Ovary (tissue), 1 donor: ENCODE data around the gene SNAP23.

Source experiments
- EP300 ChIP-seq: sonication (generic); formaldehyde crosslinking; IDR thresholded peaks from one replicate; pipeline ENCODE4 v1.6.1; 2017; ENCODE audit warnings: antibody characterized with exemption
- POLR2A ChIP-seq: fragments of 450-650 bp; IDR thresholded peaks from one replicate; pipeline ENCODE4 v1.6.1; 2017; ENCODE audit warnings: antibody characterized with exemption, mild to moderate bottlenecking, moderate library complexity

DNA sequence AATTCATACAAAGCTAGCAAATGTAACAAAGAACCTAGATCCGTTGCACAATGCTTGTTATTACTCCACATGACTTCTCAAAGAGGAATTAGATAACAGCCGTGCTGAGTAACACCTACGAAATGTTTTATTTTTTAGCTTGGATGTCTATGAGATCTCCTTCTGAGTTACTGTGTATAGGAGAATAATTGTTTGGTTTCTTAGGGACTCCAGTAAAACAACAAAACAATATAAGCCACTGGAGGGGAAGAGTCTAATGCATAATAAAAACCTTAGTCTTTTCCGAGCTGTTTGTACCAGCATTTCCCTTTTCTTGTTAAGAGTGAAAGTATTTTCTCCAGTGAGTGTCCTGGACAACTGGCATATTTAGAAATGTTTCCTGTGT lies 15.6 kb downstream of the SNAP23 start:
- TF ChIP-seq EP300, result no peak
- TF ChIP-seq POLR2A, result no peak
